H1 (cell line): ENCODE measurements around the gene GTF2E1. TPM values are rescaled to one million over a fixed set of nuclear protein-coding genes. Genes with fewer than 3 reads are reported as not detected.

Experiments
- CTCF ChIA-PET: fragments of 300-600 bp; sonication (Branson Sonifier 250); formaldehyde crosslinking; loops from one replicate; lab custom pipeline; 2021; ENCODE audit not compliant: partially characterized antibody; lab: Charles Lee
- POLR2A ChIA-PET: fragments of 300-600 bp; sonication (Branson Sonifier 250); formaldehyde crosslinking; loops from one replicate; lab custom pipeline; 2021; ENCODE audit warnings: inconsistent platforms; ENCODE audit not compliant: partially characterized antibody; lab: Charles Lee
- DNase-seq, 2 experiments: peaks; one replicate each; pipeline versions ENCODE4 v3.0.0 to v3.0.0-alpha.2; 2010 to 2022; ENCODE audit warnings: low spot score in 2 of 2, low read depth in 1 of 2, mixed read lengths in 1 of 2
- FAIRE-seq: peaks from 2 replicates; lab custom pipeline; 2011; peaks lifted over from hg19 to GRCh38; lab: Jason Lieb, UNC
- H2AFZ ChIP-seq: 2 replicates; pipeline ENCODE4 v1.8.1; 2012; ENCODE audit warnings: low read length, inconsistent platforms
- H2AK5ac ChIP-seq: 2 replicates; pipeline ENCODE4 v1.6.1; 2013; ENCODE audit warnings: low read depth, low read length
- H2BK120ac ChIP-seq: replicated peaks from 2 replicates; pipeline ENCODE3; 2013; ENCODE audit warnings: low read depth, low read length, inconsistent platforms
- H2BK12ac ChIP-seq: 2 replicates; pipeline ENCODE4 v1.6.1; 2013; ENCODE audit warnings: low read depth, low read length
- H2BK15ac ChIP-seq: 2 replicates; pipeline ENCODE4 v1.6.1; 2013; ENCODE audit warnings: low read length
- H2BK20ac ChIP-seq: 2 replicates; pipeline ENCODE4 v1.6.1; 2013; ENCODE audit warnings: low read length
- H2BK5ac ChIP-seq: 2 replicates; pipeline ENCODE4 v1.6.1; 2013; ENCODE audit warnings: low read depth, low read length
- H3K14ac ChIP-seq: 2 replicates; pipeline ENCODE4 v1.6.1; 2013; ENCODE audit warnings: inconsistent platforms; ENCODE audit not compliant: insufficient read length
- H3K18ac ChIP-seq: 2 replicates; pipeline ENCODE4 v1.6.1; 2013; ENCODE audit warnings: low read length; ENCODE audit errors: extremely low read depth
- H3K23ac ChIP-seq: 2 replicates; pipeline ENCODE4 v1.6.1; 2013; ENCODE audit warnings: inconsistent platforms; ENCODE audit not compliant: insufficient read length
- H3K23me2 ChIP-seq: 2 replicates; pipeline ENCODE4 v1.6.1; 2013; ENCODE audit warnings: low read depth, low read length
- H3K27ac ChIP-seq: 2 replicates; pipeline ENCODE4 v1.6.1; 2011; ENCODE audit warnings: low read depth, low read length, inconsistent platforms
- H3K27me3 ChIP-seq, 4 experiments: replicated peaks in 1 of 4; 1 replicate in 1 of 4; 2 replicates in 3 of 4; pipeline versions ENCODE4 v1.6.1 to v1.8.1; 2011 to 2013; ENCODE audit warnings: low read length in 3 of 4, mild to moderate bottlenecking in 3 of 4, inconsistent platforms in 2 of 4, mixed read lengths in 2 of 4, moderate library complexity in 1 of 4; ENCODE audit not compliant: control insufficient read depth in 3 of 4, insufficient read depth in 3 of 4; ENCODE audit errors: extremely low read depth in 1 of 4
- H3K36me3 ChIP-seq, 4 experiments: 2 replicates each; pipeline versions ENCODE4 v1.6.1 to v1.8.1; 2011 to 2013; ENCODE audit warnings: mild to moderate bottlenecking in 4 of 4, low read length in 3 of 4, moderate library complexity in 2 of 4, control low read depth in 1 of 4, inconsistent platforms in 1 of 4; ENCODE audit not compliant: insufficient read depth in 4 of 4, control insufficient read depth in 2 of 4
- H3K4ac ChIP-seq: replicated peaks from 2 replicates; pipeline ENCODE3; 2013; ENCODE audit warnings: low read length, low read depth, mixed read lengths, inconsistent platforms; ENCODE audit not compliant: insufficient read length
- H3K4me1 ChIP-seq, 4 experiments: replicated peaks in 1 of 4; 1 replicate in 1 of 4; 2 replicates in 3 of 4; pipeline versions ENCODE4 v1.6.1 to v1.8.1; 2011 to 2013; ENCODE audit warnings: low read length in 3 of 4, inconsistent platforms in 2 of 4, mixed read lengths in 1 of 4; ENCODE audit not compliant: insufficient read depth in 4 of 4, control insufficient read depth in 3 of 4
- H3K4me2 ChIP-seq, 2 experiments: 2 replicates each; pipeline versions ENCODE4 v1.6.1 to v1.8.1; 2011 to 2013; ENCODE audit warnings: low read depth in 2 of 2, low read length in 2 of 2, control low read depth in 1 of 2, inconsistent platforms in 1 of 2, mild to moderate bottlenecking in 1 of 2; ENCODE audit not compliant: insufficient read depth in 1 of 2
- H3K4me3 ChIP-seq, 4 experiments: fragments of 200-600, 300-600 bp in 1 of 4; sonication (generic), shearing (Covaris generic), sonication (Bioruptor Twin) in 1 of 4; 2 replicates each; pipeline versions ENCODE4 v1.5.1 to v1.8.1; 2011 to 2016; ENCODE audit warnings: low read length in 4 of 4, low read depth in 3 of 4, control low read depth in 2 of 4, inconsistent platforms in 2 of 4, mild to moderate bottlenecking in 2 of 4, mixed read lengths in 1 of 4, moderate library complexity in 1 of 4; ENCODE audit not compliant: insufficient read depth in 2 of 4; ENCODE audit errors: extremely low read depth in 1 of 4
- H3K56ac ChIP-seq: replicated peaks from 2 replicates; pipeline ENCODE3; 2013; ENCODE audit warnings: low read depth, mild to moderate bottlenecking, mixed read lengths, low read length, inconsistent platforms; ENCODE audit not compliant: insufficient read length
- H3K79me1 ChIP-seq: 2 replicates; pipeline ENCODE4 v1.6.1; 2013; ENCODE audit warnings: low read depth, low read length, control low read depth
- H3K79me2 ChIP-seq, 2 experiments: 2 replicates each; pipeline versions ENCODE4 v1.6.1 to v1.8.1; 2012 to 2013; ENCODE audit warnings: low read length in 2 of 2, mild to moderate bottlenecking in 2 of 2, inconsistent platforms in 1 of 2; ENCODE audit not compliant: insufficient read depth in 2 of 2, control insufficient read depth in 1 of 2
- H3K9ac ChIP-seq, 4 experiments: replicated peaks in 1 of 4; 1 replicate in 1 of 4; 2 replicates in 3 of 4; pipeline versions ENCODE4 v1.6.1 to v1.8.1; 2011 to 2013; ENCODE audit warnings: low read depth in 3 of 4, low read length in 3 of 4, control low read depth in 2 of 4, mild to moderate bottlenecking in 2 of 4, moderate library complexity in 2 of 4, inconsistent platforms in 1 of 4; ENCODE audit errors: extremely low read depth in 1 of 4
- H3K9me3 ChIP-seq, 2 experiments: 2 replicates each; pipeline versions ENCODE4 v1.6.1 to v1.8.1; 2012 to 2013; ENCODE audit warnings: mild to moderate bottlenecking in 2 of 2, moderate library complexity in 2 of 2, control low read depth in 1 of 2, inconsistent platforms in 1 of 2, low read depth in 1 of 2, low read length in 1 of 2, mixed read lengths in 1 of 2; ENCODE audit not compliant: insufficient read depth in 2 of 2
- H4K20me1 ChIP-seq, 2 experiments: replicated peaks in 1 of 2; 2 replicates each; pipeline versions ENCODE3 to v1.8.1; 2011 to 2013; ENCODE audit warnings: inconsistent platforms in 2 of 2, low read length in 2 of 2, mild to moderate bottlenecking in 1 of 2; ENCODE audit not compliant: insufficient read depth in 2 of 2, control insufficient read depth in 1 of 2
- H4K5ac ChIP-seq: 2 replicates; pipeline ENCODE4 v1.6.1; 2013; ENCODE audit warnings: low read length, low read depth, mixed read lengths, inconsistent platforms; ENCODE audit not compliant: insufficient read length
- H4K8ac ChIP-seq: 2 replicates; pipeline ENCODE4 v1.8.0; 2013; ENCODE audit warnings: mild to moderate bottlenecking, moderate library complexity, low read length, inconsistent platforms; ENCODE audit not compliant: insufficient read depth; ENCODE audit errors: extremely low read depth
- H4K91ac ChIP-seq: replicated peaks from 2 replicates; pipeline ENCODE3; 2013; ENCODE audit warnings: low read length, mixed read lengths, inconsistent platforms; ENCODE audit not compliant: insufficient read length
- ATF3 ChIP-seq: IDR thresholded peaks from 2 replicates; pipeline ENCODE4 v1.6.1; 2011; ENCODE audit warnings: low read depth, mild to moderate bottlenecking, low read length; ENCODE audit not compliant: insufficient read depth
- CHD2 ChIP-seq: IDR thresholded peaks from 2 replicates; pipeline ENCODE4 v1.6.1; 2012; ENCODE audit warnings: low read length, improper control_type of control experiment
- KDM4A ChIP-seq: IDR thresholded peaks from one replicate; pipeline ENCODE4 v1.7.1; 2012; ENCODE audit warnings: low read depth, mild to moderate bottlenecking, moderate library complexity, low read length, inconsistent platforms; ENCODE audit not compliant: severe bottlenecking
- KDM5A ChIP-seq: fragments of 200-600 bp; IDR thresholded peaks from 2 replicates; pipeline ENCODE4 v1.7.1; 2012; ENCODE audit warnings: mild to moderate bottlenecking, low read length, inconsistent platforms, mixed read lengths
- PHF8 ChIP-seq: fragments of 200-600 bp; sonication (generic); conservative IDR thresholded peaks from 2 replicates; pipeline ENCODE4 v1.7.1; 2012; ENCODE audit warnings: low read depth, mild to moderate bottlenecking, inconsistent platforms, low read length, moderate library complexity
- POLR2AphosphoS5 ChIP-seq: IDR thresholded peaks from 2 replicates; pipeline ENCODE4 v1.6.1; 2011; ENCODE audit warnings: low read depth, low read length
- SP1 ChIP-seq: IDR thresholded peaks from 2 replicates; pipeline ENCODE4 v1.6.1; 2011; ENCODE audit warnings: low read depth, low read length
- TAF7 ChIP-seq: optimal IDR thresholded peaks from 2 replicates; pipeline ENCODE3; 2011; ENCODE audit warnings: low read depth, mild to moderate bottlenecking, inconsistent platforms, low read length, moderate library complexity, borderline replicate concordance
- TBP ChIP-seq: IDR thresholded peaks from 2 replicates; pipeline ENCODE4 v1.6.1; 2011; ENCODE audit warnings: low read depth, low read length, improper control_type of control experiment
- WGBS, 2 experiments: shearing (Covaris generic) in 1 of 2; methylation state at CpG; one replicate each; pipeline versions ENCODE4 v1.1.6 to v1.1.7; 2013 to 2015; ENCODE audit warnings: low lambda C conversion rate in 2 of 2, mixed read lengths in 2 of 2, inconsistent platforms in 1 of 2, low coverage in 1 of 2, missing lambda C conversion rate in 1 of 2; ENCODE audit not compliant: insufficient replicate concordance in 2 of 2, insufficient coverage in 1 of 2, insufficient read length in 1 of 2; ENCODE audit errors: extremely low coverage in 1 of 2, missing lambda C conversion rate in 1 of 2; 5-methylcytosine and 5-hydroxymethylcytosine counted together
- long read RNA-seq, 2 experiments: library from RNA in 1 of 2; library from capped mRNA in 1 of 2; stranded (forward); transcript quantifications; one replicate each; pipeline ENCODE4 v2.0.0, GENCODE V29; 2021; ENCODE audit warnings: inconsistent platforms in 1 of 2
- polyA minus RNA-seq, 3 experiments: library from RNA; depleted of rRNA, polyadenylated mRNA; stranded (reverse); fragments of >200 nt; gene quantifications; 1 replicate in 2 of 3; 2 replicates in 1 of 3; pipeline ENCODE4 v1.2.3, GENCODE V29; 2011
- polyA plus RNA-seq, 7 experiments: library from polyadenylated mRNA; depleted of rRNA in 3 of 7; stranded (reverse) in 5 of 7; unstranded in 2 of 7; fragments of >200 nt in 5 of 7; fragments of 200-250 nt in 2 of 7; gene quantifications; 1 replicate in 5 of 7; 2 replicates in 1 of 7; 4 replicates in 1 of 7; pipeline versions ENCODE4 v1.2.1 to v1.2.3, GENCODE V29; 2011 to 2013; ENCODE audit warnings: missing spikeins in 2 of 7, mixed read lengths in 2 of 7
- total RNA-seq: library from RNA; stranded (reverse); fragmentation: NEBNext Ultra II Directional; extraction: Animal tissue kit (Norgen Biotek cat#: 25700); gene quantifications from 2 replicates; pipeline ENCODE4 v1.2.1, GENCODE V29; 2021

The GTF2E1 gene
- total RNA-seq, result 64.4 and 73.3 TPM in 2 replicates
- 18.6 and 37.4 TPM in 2 replicates for polyA plus RNA-seq (2011; rRNA removed)
- polyA plus RNA-seq (2011; cell fraction: cytosol; rRNA removed), result 34.9 TPM
- 11.7 TPM for polyA plus RNA-seq (2011; cell fraction: nucleus; rRNA removed)
- polyA plus RNA-seq (2012, experiment 1 of 2), result 56.4 to 77.0 TPM (median 64.7 TPM) in 4 replicates
- polyA plus RNA-seq (2012, experiment 2 of 2), result 14.5 TPM
- 47.4 TPM for polyA plus RNA-seq (2013, experiment 1 of 2)
- polyA plus RNA-seq (2013, experiment 2 of 2), result 48.1 TPM
- polyA minus RNA-seq (2011; rRNA and poly(A)+ RNA removed), result 39.1 and 86.5 TPM in 2 replicates
- polyA minus RNA-seq (2011; cell fraction: cytosol; rRNA and poly(A)+ RNA removed), result 26.5 TPM
- 22.7 TPM for polyA minus RNA-seq (2011; cell fraction: nucleus; rRNA and poly(A)+ RNA removed)
- long read RNA-seq, experiment 1, partial matches to known transcripts, result 31 of 32 reads
- long read RNA-seq, experiment 1, other reads (novel, unspliced or antisense), result 0 of 32 reads
- long read RNA-seq, experiment 2, transcript GTF2E1-201 (5 exons, 3,012 nt), result major isoform, 7 of 18 reads
- long read RNA-seq, experiment 2, partial matches to known transcripts, result 10 of 18 reads
- long read RNA-seq, experiment 2, other reads (novel, unspliced or antisense), result 1 of 18 reads

DNA sequence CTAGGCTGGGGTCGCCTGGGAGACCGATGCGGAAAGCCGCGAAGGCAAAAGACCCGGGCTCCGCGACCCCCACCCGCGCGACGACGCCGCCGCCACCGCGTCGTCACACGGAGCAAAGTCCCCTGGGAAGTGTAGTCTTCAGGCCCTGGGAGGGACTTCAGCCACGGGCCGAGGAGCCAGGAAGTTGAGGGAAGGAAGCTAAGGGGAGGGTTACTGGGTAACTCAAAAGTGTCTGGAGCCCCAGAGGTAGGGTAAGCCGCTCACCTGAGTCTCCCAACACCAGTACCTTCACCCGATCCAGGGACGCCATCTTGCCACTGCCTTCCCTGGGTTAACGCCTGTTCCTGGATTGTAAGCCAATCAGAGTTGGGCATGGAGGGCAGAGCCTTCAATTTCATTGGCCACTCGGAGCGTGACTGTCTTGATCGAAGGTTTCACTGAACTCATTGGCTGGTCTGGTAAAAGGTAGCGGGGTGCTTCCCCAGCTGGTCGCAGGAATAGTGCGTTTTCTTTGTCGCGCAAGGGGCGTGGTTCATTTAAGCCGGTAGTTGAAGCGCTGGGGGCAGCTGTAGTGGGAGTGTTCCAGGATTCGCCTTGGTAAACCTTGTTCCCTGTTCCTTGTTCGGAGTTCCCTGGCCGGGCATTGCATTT is at the start of gene GTF2E1, which contains the start of gene RABL3:
GTF2E1 (plus strand) TSS at position 547 of the 651 bp plus-strand sequence. CDS start 7,809 bp downstream, outside the sequence.
RABL3 (minus strand) TSS at position 319 of the 651 bp plus-strand sequence; CDS start at position 310, 9 bp downstream.
- CTCF ChIA-PET, result no interaction called here
- H2AFZ ChIP-seq, result peak within 1 kb of the TSS; percentile 98
- TF ChIP-seq POLR2AphosphoS5 (peak; percentile 91), KDM5A (peak; percentile 94), CHD2 (peak; percentile 8; the same call in 1 of the 2 replicates), TAF7 (peak; percentile 64), SP1 (peak; percentile 88), PHF8 (peak; percentile 89), ATF3 (peak; percentile 70), TBP (peak; percentile 90), KDM4A (peak; percentile 94)

More for the DNA sequence above, at the start of gene GTF2E1, which contains the start of gene RABL3:
- Histone ChIP-seq H3K56ac (peak within 1 kb of the TSS; percentile 2), H4K20me1 (no peaks in the 10 kb centered on the region), H2BK5ac (peak within 1 kb of the TSS; percentile 98), H3K9me3 (peaks cover 14 to 19% of the 10 kb centered on the region in 2 experiments), H4K8ac (peak within 1 kb of the TSS; percentile 100; the same call in 1 of the 2 replicates), H3K79me2 (peaks cover 23 to 46% of the 10 kb centered on the region in 2 experiments), H2BK20ac (no peak within 1 kb of the TSS; the same call in 1 of the 2 replicates), H3K23me2 (peaks cover 12% of the 10 kb centered on the region), H3K4me2 (peak within 1 kb of the TSS; percentile 92 to 97), H3K4ac (no peak within 1 kb of the TSS), H3K36me3 (peaks cover 0 to 20% (median 1%) of the 10 kb centered on the region in 4 experiments; a peak in 6 of 8 replicates), H2BK120ac (peak within 1 kb of the TSS; percentile 63), H3K27me3 (no peaks in the 10 kb centered on the region), H4K5ac (peak within 1 kb of the TSS; percentile 100), H3K14ac (no peak within 1 kb of the TSS), H3K27ac (peak within 1 kb of the TSS; percentile 100), H3K4me3 (peak within 1 kb of the TSS; percentile 92 to 97 (median 94)), H3K79me1 (peaks cover 8% of the 10 kb centered on the region), H4K91ac (peak within 1 kb of the TSS; percentile 80), H3K4me1 (peaks cover 3 to 11% (median 7%) of the 10 kb centered on the region in 4 experiments; a peak in 6 of 7 replicates), H3K18ac (peak within 1 kb of the TSS; percentile 99), H2BK15ac (peak within 1 kb of the TSS; percentile 29; the same call in 1 of the 2 replicates), H2BK12ac (peak within 1 kb of the TSS; percentile 95), H3K9ac (peak within 1 kb of the TSS; percentile 82 to 99 (median 98)), H2AK5ac (peak within 1 kb of the TSS; percentile 96), H3K23ac (no peak within 1 kb of the TSS)
- DNase-seq (peak; percentile 98), FAIRE-seq (peak; percentile 99)
- POLR2A ChIA-PET, result interaction anchor here (0.7 to 3.1 kb wide), 11 partner anchors 11 to 468 kb away, joined by 3 to 12 read pairs (median 4); no protein-coding TSS in a partner anchor
- 2% methylated on average over 39 of the region's 39 CpGs; no CpG with 5 or more reads in 1 of the 2 experiments for WGBS, 2 experiments
